PFSK-1 (cell line): Measurements from ENCODE around the gene MKLN1.

Experiments used
- FOXP2 ChIP-seq: optimal IDR thresholded peaks from 2 replicates; pipeline ENCODE3; 2011; ENCODE audit warnings: borderline replicate concordance, control low read depth, inconsistent platforms; ENCODE audit not compliant: insufficient read depth; ENCODE audit errors: extremely low read length, extremely low read depth
- POLR2AphosphoS5 ChIP-seq: IDR thresholded peaks from 2 replicates; pipeline ENCODE4 v1.6.1; 2012; ENCODE audit warnings: low read depth, mild to moderate bottlenecking, control low read depth, low read length, moderate library complexity
- SIN3A ChIP-seq: IDR thresholded peaks from 2 replicates; pipeline ENCODE4 v1.6.1; 2012; ENCODE audit warnings: mild to moderate bottlenecking, low read length, moderate library complexity, borderline replicate concordance; ENCODE audit not compliant: insufficient read depth
- TAF1 ChIP-seq: IDR thresholded peaks from 2 replicates; pipeline ENCODE4 v1.6.1; 2012; ENCODE audit warnings: low read length, control low read depth, borderline replicate concordance; ENCODE audit not compliant: insufficient read depth
- TF ChIP-seq, protein P1 (sequence below), 2 experiments: IDR thresholded peaks; 2 replicates each; pipeline versions ENCODE4 v1.6.1 to v1.8.0; 2011 to 2012; ENCODE audit warnings: low read depth in 2 of 2, low read length in 2 of 2, control low read depth in 1 of 2, inconsistent platforms in 1 of 2, mild to moderate bottlenecking in 1 of 2, moderate library complexity in 1 of 2; ENCODE audit not compliant: insufficient read depth in 1 of 2

MKLN1 gene

GRCh38 chr7:131305152-131305551, 22.5 kb upstream of the MKLN1 start:
- TF ChIP-seq, protein P1, sequence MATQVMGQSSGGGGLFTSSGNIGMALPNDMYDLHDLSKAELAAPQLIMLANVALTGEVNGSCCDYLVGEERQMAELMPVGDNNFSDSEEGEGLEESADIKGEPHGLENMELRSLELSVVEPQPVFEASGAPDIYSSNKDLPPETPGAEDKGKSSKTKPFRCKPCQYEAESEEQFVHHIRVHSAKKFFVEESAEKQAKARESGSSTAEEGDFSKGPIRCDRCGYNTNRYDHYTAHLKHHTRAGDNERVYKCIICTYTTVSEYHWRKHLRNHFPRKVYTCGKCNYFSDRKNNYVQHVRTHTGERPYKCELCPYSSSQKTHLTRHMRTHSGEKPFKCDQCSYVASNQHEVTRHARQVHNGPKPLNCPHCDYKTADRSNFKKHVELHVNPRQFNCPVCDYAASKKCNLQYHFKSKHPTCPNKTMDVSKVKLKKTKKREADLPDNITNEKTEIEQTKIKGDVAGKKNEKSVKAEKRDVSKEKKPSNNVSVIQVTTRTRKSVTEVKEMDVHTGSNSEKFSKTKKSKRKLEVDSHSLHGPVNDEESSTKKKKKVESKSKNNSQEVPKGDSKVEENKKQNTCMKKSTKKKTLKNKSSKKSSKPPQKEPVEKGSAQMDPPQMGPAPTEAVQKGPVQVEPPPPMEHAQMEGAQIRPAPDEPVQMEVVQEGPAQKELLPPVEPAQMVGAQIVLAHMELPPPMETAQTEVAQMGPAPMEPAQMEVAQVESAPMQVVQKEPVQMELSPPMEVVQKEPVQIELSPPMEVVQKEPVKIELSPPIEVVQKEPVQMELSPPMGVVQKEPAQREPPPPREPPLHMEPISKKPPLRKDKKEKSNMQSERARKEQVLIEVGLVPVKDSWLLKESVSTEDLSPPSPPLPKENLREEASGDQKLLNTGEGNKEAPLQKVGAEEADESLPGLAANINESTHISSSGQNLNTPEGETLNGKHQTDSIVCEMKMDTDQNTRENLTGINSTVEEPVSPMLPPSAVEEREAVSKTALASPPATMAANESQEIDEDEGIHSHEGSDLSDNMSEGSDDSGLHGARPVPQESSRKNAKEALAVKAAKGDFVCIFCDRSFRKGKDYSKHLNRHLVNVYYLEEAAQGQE (IDR thresholded peaks at IDR 0.05; ENCODE audit: insufficient read depth in 1 of 2, low read depth in 2 of 2, low read length in 2 of 2), result no peak
- no peak for TF ChIP-seq POLR2AphosphoS5
- TF ChIP-seq FOXP2, result no peak
- no peak for TF ChIP-seq SIN3A
- TF ChIP-seq TAF1, result no peak

- no peak for TF ChIP-seq POLR2AphosphoS5
- TF ChIP-seq FOXP2, result no peak
- no peak for TF ChIP-seq TAF1
- TF ChIP-seq SIN3A, result no peak
- TF ChIP-seq, protein P1 (IDR thresholded peaks at IDR 0.05; ENCODE audit: insufficient read depth in 1 of 2, low read depth in 2 of 2, low read length in 2 of 2), result no peak
Observed at GRCh38 chr7:131306777-131307176, 20.9 kb upstream of the MKLN1 start.

- no peak for TF ChIP-seq FOXP2
- TF ChIP-seq, protein P1 (IDR thresholded peaks at IDR 0.05; ENCODE audit: insufficient read depth in 1 of 2, low read depth in 2 of 2, low read length in 2 of 2), result no peak
- no peak for TF ChIP-seq POLR2AphosphoS5
- no peak for TF ChIP-seq TAF1
- no peak for TF ChIP-seq SIN3A
Observed at GRCh38 chr7:131307627-131308026, 20.0 kb upstream of the MKLN1 start.

DNA sequence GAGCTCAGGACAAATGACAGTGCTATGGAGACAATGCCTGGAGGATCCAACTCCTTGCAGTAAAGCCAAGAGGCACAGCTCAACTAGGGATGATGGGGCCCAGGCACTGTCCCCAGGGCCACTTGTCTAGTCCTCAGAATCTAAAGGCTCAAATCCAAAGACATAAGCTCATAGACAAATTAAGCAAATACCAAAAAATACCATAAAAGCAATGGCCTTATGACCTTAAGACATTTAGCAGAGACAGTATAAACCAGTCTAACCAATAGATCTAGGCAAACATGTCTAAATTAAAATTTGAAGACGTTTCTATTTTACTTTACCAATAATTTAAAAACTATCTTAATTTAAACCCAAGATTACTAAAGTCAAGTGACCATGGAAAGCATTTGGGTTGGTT, 14.8 kb upstream of the MKLN1 start:
- no peak for TF ChIP-seq SIN3A
- TF ChIP-seq TAF1, result no peak
- no peak for TF ChIP-seq FOXP2
- no peak for TF ChIP-seq POLR2AphosphoS5
- TF ChIP-seq, protein P1 (IDR thresholded peaks at IDR 0.05; ENCODE audit: insufficient read depth in 1 of 2, low read depth in 2 of 2, low read length in 2 of 2), result no peak

DNA sequence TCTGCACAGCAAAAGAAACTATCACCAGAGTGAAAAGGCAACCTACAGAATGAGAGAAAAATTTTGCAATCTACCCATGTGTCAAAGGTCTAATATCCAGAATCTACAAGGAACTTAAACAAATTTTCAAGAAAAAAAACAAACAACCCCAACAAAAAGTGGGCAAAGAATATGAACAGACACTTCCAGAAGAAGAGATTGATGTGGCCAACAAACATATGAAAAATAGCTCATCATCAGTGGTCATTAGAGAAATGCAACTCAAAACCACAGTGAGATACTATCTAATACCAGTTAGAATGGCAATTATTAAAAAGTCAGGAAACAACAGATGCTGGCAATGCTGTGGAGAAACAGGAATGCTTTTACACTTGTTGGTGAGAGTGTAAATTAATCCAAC, 7.1 kb upstream of the MKLN1 start:
- TF ChIP-seq, protein P1 (IDR thresholded peaks at IDR 0.05; ENCODE audit: insufficient read depth in 1 of 2, low read depth in 2 of 2, low read length in 2 of 2), result no peak
- TF ChIP-seq POLR2AphosphoS5, result no peak
- no peak for TF ChIP-seq FOXP2
- no peak for TF ChIP-seq SIN3A
- no peak for TF ChIP-seq TAF1
